HL-60 (cell line): Measurements from ENCODE around the gene SPATA32.

Experiments
- CTCF ChIP-seq: IDR thresholded peaks from one replicate; pipeline ENCODE4 v1.5.1; 2011; ENCODE audit warnings: low read length, control low read depth, inconsistent platforms; ENCODE audit not compliant: insufficient read depth
- GABPA ChIP-seq: IDR thresholded peaks from 2 replicates; pipeline ENCODE4 v1.6.1; 2012; ENCODE audit warnings: low read depth
- POLR2AphosphoS5 ChIP-seq: IDR thresholded peaks from 2 replicates; pipeline ENCODE4 v1.6.1; 2012; ENCODE audit warnings: low read depth
- SPI1 ChIP-seq: IDR thresholded peaks from 2 replicates; pipeline ENCODE4 v1.6.1; 2012; ENCODE audit warnings: low read depth, mild to moderate bottlenecking, borderline replicate concordance

DNA sequence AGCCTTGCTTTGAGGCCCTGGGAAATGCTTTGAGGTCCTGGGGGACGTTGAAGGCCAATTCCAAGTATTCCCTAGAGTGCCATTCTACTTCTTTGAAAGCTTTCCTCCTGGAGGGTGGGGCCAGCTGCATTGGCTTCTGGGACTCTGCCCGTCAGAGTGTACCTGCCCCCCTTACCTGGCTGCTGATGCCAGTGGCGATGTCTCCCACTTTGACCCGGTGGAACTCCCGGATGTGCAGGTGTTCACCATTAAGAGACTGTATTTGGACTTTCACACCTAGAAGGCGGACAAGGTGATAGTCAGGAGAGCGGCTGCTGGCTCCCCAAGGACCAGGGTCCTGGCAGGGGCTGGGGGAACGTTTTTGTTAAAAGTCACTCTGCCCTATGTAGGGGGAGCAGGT lies 3.1 kb upstream of the SPATA32 start:
- TF ChIP-seq POLR2AphosphoS5 (no peak), CTCF (no peak), GABPA (no peak), SPI1 (no peak)
